Epithelial cell of proximal tubule (primary cell): ENCODE data around the gene CD44. TPM values are rescaled to one million over a fixed set of nuclear protein-coding genes. Genes with fewer than 3 reads are reported as not detected.
"Not testable (repeated sequence)": the region's sequence is repeated elsewhere in the genome, so short reads cannot be mapped to it uniquely, and the experiment has no call there.

Experiments
- DNase-seq: peaks from one replicate; pipeline ENCODE4 v3.0.0-alpha.2; 2011; ENCODE audit warnings: low read depth
- H3K4me3 ChIP-seq: 2 replicates; pipeline ENCODE4 v1.5.1; 2011; ENCODE audit warnings: low read depth, mild to moderate bottlenecking, low read length
- total RNA-seq: library from RNA; depleted of rRNA; stranded (reverse); fragments of >200 nt; gene quantifications from 2 replicates; pipeline ENCODE4 v1.2.3, GENCODE V29; 2015
- TF ChIP-seq, protein P1 (sequence below): conservative IDR thresholded peaks from 2 replicates; pipeline ENCODE4 v1.5.1; 2012; ENCODE audit warnings: low read depth, mild to moderate bottlenecking, low read length

The CD44 gene
- total RNA-seq, result 244 and 296 TPM in 2 replicates

GRCh38 chr11:35138943-35139721 is at the start of gene CD44:
TSS of gene CD44 (plus strand) at chr11:35139171. CDS start at chr11:35139304, 133 bp downstream.
- peak within 1 kb of the TSS; percentile 88 for H3K4me3 ChIP-seq
- DNase-seq, result no peak
- TF ChIP-seq, protein P1, sequence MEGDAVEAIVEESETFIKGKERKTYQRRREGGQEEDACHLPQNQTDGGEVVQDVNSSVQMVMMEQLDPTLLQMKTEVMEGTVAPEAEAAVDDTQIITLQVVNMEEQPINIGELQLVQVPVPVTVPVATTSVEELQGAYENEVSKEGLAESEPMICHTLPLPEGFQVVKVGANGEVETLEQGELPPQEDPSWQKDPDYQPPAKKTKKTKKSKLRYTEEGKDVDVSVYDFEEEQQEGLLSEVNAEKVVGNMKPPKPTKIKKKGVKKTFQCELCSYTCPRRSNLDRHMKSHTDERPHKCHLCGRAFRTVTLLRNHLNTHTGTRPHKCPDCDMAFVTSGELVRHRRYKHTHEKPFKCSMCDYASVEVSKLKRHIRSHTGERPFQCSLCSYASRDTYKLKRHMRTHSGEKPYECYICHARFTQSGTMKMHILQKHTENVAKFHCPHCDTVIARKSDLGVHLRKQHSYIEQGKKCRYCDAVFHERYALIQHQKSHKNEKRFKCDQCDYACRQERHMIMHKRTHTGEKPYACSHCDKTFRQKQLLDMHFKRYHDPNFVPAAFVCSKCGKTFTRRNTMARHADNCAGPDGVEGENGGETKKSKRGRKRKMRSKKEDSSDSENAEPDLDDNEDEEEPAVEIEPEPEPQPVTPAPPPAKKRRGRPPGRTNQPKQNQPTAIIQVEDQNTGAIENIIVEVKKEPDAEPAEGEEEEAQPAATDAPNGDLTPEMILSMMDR, result no peak

- DNase-seq, result no peak
- H3K4me3 ChIP-seq, result no peak overlapping the region
- TF ChIP-seq, protein P1, result no peak
Observed at GRCh38 chr11:35089666-35090065, 49.3 kb upstream of the CD44 start.

- TF ChIP-seq, protein P1, result no peak
- H3K4me3 ChIP-seq, result no peak overlapping the region
- no peak for DNase-seq
Observed at GRCh38 chr11:35090125-35090524, 48.8 kb upstream of the CD44 start.

DNA sequence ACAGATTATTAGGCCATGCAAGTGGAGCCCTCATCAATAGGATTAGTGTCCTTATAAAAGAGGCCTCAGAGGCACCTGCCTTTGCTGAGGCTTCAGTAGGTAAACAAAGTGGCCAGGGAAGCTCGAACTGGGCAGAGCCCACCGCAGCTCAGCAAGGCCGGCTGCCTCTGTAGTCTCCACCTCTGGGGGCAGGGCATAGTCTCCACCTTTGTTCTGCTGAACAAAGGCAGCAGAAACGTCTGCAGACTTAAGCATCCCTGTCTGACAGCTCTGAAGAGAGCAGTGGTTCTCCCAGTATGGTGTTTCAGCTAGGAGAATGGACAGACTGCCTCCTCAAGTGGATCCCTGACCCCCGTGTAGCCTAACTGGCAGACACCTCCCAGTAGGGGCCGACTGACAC is 48.0 kb upstream of the CD44 start:
- DNase-seq, H3K4me3 ChIP-seq: not testable (repeated sequence)

GRCh38 chr11:35096723-35097122 is 42.2 kb upstream of the CD44 start:
- TF ChIP-seq, protein P1, result no peak
- DNase-seq, result no peak
- H3K4me3 ChIP-seq, result no peak overlapping the region

DNA sequence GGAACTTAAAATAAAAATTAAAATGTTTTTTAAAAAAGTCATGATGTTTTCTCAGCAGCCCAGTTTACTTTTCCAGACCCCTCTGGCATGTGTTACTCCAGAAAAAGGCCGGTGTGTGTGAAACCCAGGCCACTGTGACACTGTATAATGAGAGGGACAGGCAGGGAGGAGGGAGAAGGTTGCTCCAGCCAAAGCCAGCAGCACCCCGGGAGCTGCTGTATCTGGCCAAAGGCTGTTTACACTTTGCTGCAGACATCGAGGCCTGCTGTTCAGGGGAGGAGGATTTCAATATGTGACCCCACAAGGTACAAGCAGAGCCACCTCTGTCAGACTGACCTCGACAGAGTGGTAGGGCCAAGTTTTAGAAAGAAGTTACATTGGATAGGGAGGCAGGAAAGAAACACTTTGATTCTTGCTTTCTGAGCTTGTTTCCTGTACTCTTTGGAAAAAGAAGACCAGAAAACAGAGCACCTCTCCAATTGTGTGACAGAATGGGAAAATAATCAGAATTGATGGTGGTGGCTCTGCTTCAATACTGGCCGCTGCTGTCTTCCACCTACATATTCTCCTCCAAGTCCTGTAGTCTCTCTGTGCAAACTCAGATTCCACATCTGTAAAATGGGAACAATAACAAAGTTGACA is 41.0 kb upstream of the CD44 start:
- no peak overlapping the region for H3K4me3 ChIP-seq
- no peak for DNase-seq
- TF ChIP-seq, protein P1, result no peak

GRCh38 chr11:35098855-35099254 is 40.1 kb upstream of the CD44 start:
- no peak for DNase-seq
- TF ChIP-seq, protein P1, result no peak
- no peak overlapping the region for H3K4me3 ChIP-seq
